HG02571 (cell line): ENCODE measurements around the gene UBLCP1.

Experiments used
- ATAC-seq: cut with Tn5 transposase; IDR thresholded peaks from one replicate; pipeline ENCODE4 v1.9.1; 2021; ENCODE audit warnings: mild to moderate bottlenecking, moderate library complexity; ENCODE audit not compliant: unreplicated experiment

The UBLCP1 gene

DNA sequence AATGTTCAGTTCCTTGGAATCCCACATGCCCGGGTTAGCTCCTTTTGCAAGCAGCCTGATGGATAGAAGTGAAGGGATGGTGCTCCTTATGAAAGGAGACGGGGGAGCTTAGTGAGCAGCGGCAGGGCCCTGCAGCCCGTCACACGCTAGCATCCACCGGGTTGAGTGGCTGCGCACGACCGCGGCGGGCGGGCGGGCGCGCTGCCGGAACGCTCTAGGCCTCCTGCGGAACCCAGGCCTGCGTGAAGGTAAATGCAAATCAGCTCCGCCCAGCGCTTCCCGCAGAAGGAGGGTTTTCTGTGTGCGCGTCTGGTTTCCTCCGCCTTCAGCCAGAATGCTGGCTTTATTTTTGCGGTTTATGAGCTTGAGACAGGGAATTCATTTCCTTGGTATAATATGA is 47.4 kb downstream of the UBLCP1 start:
- ATAC-seq, result no peak

DNA sequence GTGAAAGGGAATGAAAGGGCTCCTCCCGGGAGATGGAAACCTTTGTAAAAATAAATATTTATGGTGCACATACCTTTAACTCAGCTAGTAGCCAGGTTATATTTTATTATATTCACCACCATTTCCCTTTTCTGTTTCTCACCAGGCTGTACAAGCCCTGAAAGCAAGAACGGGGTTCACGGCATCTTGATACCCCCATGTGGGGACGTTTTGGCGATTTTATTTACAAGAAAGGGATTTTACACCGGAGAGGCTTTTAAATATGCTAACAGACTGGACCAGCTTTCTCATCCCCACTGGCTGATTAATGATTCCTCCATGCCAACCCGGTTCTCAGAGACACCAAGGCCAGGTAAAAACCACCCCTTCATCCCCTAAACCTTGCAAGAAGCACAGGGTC is 48.0 kb downstream of the UBLCP1 start:
- ATAC-seq, result no peak

DNA sequence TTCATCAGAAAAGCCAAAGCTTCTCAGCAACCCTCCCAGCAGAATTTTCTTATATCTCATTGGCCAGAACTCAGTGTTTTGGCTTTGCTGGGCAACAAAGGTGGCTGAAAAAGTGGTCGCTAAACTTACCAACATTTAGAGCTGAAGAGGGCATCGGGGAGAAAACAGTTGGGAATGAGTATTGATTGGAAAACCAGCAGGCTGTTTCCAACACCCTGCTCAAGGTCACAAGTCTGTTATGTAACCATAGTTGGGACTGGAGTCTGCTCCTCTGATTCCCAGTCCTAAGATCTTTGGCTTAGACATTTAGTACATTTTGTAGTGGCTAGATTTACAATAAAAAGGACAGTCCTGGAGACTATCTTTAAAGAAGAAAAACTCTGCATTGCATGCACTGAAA is 50.1 kb downstream of the UBLCP1 start:
- no peak for ATAC-seq

DNA sequence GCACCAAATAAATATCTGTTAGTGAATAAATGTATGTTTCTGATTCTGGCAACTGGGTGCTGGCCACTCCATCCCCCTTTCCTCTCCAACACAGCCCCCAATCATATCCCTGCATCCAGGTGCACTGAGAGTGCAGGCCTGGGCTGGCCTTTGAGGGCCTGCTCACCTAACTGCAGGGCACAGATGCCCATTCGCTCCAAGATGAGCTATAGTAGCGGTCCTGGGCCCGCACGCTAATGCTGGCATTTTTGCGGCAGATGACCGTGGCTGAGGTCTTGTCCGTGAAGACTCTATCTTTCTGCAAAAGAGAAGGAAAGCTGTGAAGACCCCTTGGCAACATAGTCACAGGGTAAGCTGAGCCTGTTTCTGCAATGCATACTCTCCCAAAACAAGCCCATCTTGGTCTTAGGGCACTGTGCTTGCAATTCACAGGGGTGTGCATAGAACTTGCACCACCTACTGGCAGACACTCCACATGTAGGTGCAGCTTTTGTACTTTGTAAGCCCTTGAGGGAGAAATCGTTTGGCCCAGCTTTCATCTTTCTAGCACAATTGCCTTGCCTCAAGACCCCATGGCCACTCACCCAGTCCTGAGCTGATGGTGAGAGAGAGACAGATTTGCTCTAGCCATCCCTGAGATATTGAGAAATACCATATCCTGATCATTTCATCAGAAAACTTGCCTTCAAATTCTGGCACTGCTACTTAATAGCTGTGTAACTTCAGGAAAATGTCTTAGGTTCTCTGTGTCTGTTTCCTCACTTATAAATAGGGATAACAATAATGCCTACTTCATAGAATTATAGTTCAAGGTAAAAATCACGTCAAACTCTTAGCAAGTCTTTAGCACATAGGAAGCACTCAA is 53.7 kb downstream of the UBLCP1 start:
- ATAC-seq, result no peak

DNA sequence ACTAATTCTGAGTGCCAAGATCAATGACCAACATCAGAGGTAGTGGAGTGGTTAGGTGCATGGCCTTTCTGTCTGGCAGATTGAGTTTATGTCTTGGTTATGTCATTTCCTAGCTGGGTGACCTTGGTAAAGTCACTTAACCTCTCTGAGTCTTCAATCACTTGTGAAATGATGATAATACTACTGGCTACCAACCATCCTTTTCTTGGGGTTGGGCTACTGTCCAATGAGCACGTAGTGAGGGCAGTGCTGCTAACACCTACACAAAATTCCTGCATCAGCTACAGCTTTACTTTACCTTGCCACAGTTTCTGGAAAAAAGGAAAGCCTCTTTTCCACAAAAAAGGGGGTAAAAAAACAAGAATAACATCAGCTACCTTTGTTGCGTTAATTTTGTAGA is 54.8 kb downstream of the UBLCP1 start:
- no peak for ATAC-seq

DNA sequence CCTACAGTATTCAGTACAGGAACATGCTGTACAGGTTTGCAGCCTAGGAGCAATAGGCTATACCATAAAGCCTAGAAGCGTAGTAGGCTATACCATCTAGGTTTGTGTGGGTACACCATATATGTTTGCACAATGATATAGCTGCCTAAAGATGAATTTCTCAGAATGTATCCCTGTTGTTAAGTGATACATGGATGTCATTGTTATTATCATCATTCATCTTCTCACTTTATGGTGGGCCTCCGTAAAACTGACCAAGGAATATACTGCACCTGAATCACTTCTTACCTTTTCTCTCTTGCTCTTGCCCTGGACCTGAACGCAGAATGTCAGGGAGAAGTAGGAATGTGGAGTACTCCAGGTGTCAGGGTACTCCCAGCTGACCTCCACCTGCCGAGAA is 55.4 kb downstream of the UBLCP1 start:
- ATAC-seq, result no peak

DNA sequence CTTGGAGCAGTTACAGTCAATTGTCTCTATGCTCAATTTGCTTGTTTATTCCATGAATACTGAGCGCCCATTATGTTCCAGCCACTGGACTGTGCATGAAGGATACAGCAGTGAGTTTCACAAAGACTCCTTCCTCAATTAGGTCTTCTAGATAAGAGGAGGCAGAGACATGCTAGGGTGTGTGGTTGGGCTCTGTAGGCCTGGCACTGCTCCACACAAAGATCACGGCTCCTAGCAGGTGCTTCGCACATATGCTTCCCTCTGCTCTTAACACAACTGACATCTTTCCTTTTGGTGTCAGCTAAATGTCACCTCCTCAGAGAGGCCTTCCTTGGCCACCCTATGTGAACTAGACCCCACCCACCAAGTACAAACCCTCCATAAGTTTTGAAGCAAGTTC is 56.3 kb downstream of the UBLCP1 start:
- no peak for ATAC-seq

DNA sequence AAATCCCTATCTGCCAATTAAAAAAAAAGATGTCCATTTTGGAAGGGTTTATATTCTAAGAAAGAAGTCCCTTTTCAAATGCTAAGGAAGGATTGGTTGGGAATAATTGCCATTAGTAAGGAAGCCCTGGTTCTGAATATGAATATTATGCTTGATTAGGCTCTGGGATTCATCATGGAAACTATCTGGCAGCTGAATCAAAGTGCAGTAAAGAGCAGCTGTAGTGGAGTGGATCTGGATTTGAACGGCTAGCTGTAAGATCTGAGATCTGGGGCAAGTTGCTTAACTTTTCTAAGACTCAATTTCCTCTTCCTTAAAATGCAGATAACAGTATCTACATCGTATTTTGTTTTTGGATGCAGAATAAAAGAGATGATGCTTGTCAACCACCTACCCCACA is 56.7 kb downstream of the UBLCP1 start:
- no peak for ATAC-seq

DNA sequence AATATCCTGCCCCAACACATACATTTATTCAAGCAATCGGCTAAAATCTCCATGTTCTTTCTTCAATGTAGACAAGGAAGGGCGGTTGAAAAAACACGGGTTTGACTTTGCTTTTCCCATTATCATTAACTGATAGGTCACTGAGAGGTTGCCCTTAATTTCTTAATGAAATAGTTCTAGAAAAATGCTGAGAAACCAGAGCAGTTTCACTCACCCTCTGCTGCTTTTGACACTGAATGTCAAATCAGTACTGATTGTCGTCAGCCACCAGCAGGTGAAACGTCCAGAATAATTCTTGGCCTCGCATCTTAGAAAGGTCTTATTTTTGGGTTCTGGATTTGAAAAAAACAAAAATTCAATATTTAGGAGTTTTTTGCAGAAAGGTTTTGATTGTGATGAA is 59.1 kb downstream of the UBLCP1 start:
- no peak for ATAC-seq

DNA sequence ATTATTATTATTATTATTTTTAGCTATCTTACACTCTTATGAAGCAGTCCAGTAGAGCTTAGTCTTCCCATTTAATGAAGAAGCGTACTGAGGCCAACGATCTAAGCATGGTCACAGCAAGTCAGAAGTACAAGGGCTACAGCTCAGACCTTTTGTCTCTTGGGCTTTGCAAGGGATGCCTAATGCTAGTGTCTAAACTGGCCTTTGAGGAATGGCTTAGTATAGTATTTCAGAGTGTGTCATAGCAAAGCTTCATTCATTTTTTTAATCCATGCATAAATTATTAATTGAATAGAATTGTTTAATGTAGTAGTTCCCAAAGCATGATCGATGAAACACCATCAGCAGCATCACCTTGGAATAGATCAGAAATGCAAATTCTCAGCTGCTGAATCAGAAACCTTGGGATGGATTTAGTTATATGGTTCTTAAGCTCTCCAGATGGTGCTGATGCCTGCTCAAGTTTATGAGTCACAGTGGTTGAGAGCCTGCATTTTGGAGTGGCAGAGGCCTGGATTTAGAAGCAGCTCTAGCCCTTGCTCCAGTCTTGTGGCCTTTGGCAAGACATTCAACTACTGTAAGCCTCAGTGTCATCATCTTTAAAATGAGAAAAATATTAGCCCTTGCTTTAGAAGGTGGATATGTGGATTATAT is 61.1 kb downstream of the UBLCP1 start:
- ATAC-seq, result no peak

DNA sequence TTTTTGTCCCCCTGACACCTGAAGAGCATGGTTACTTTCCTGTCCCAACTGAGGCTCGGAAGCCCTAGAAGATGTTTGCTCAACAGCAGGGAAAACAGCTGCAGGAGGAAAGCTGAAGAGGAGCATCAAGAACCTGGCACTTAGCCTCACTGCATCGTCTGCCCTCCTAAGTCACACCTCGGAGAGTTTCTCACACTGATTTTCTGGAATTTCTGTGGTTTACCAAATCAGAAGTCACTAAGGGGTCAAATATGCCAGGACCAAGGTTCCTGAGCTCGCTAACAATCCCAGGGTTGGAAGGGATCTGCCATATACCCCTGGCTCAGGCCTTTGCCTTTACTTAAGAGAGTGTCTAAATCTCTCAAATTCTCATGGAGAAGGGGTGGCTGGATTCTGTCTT is 61.9 kb downstream of the UBLCP1 start:
- no peak for ATAC-seq

DNA sequence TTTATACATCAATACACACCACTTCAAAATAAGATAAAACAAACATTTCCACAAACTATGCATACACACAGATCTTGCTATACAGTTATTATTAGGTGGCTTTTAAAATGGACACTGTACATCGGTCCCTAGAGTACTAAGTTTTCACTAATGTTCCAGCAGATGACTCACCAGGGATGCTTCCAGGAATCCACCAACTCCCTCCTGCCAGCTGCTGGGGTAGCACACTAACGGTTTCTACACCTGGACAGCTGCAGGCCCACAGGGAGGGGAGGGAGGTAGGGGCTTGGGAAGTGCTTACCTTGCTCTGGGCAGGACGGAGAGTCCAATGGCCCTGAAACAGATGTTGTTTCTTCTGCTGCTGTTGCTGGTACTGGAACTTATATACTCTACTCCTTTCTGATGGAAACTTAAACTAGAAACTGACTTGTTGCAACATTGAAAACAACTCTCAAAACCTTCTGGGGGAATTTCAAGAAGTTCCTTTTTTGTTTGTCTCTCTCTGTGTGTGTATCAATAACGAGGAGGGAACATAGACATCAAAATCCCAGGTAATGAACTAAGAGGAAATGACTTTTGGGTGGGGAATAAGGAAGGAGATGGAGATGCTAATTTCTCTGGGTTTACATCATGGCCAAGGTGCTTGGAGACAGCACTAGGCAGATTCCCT is 67.2 kb downstream of the UBLCP1 start, which contains the start of gene IL12B:
Gene IL12B, minus strand, starts transcription at position 357 of the 670 bp plus-strand sequence. CDS start 3,705 bp downstream, outside the sequence.
- no peak for ATAC-seq

DNA sequence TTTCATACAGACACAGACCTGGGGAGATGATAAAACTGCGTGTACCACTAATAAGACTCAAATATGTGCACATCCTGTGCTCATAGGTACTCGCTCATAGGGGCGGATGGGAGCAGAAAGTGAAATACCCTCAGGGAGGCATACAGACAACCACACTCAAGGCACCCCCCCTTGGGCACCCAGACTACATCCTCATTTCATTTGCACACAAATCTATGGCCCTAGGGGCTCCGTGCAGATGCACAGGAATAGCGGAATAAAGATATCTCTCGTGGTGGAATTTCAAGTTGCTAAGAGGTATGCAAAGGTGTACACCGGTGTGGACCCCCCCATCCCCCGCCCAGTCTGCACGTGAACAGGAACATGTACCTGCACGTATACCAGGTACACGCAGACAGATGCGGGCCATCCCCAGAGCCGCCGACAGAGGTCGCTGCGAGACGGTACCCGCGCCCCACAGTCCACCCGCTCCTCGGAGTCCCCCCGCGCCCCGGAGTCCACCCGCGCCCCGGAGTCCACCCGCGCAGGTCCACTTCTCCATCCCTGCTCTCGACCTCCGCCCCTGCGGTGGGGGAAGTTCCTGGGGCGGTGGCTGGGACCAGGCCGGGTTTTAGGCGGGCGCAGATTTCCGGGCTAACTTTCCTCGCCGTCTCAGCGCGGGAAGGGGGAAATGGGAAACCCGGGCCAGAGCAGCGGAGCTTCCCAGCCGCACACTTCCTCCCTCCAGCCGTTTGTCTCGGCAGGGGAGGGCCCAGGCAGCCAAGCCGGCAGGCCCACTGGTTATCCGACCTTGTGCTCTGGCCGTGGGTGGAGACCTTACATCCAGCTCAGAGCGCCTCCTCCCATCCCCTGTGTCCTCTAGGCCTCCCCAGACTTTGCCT is 68.2 kb downstream of the UBLCP1 start:
- ATAC-seq, result peak; percentile 64

DNA sequence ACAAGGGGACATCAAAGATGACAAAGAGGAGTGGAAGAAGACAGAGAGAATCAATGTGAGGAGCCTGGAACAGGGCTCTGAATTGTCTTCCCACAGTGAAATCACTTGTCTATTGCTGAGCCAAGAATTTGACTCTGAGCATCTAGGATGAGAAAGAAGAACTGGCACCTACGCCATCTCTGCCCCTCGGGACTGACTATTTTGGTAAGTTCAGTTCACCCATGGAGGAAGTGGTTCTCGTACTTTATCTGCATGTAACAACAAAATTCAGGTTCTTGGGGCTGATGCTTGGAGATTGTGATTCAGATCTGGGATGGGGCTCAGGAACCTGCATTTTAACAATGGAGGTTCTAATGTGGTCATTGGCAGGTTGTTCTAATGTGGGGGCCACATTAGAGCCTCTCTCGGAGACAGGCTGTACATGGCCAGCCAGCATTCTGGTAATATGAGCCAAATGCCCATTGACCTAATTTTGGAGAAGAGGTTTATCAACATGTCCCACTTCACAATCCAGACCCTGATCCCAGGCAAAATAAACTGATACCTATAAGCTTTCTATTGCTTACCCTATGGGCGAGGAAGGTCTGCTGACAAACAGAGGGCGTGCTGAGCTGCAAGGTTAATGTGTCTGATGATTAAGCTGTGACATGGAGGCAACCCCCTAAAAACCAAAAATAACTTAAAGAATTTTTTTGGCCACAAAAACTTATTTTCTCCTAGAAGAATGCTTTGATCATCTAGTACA is 69.9 kb downstream of the UBLCP1 start:
- ATAC-seq, result no peak

DNA sequence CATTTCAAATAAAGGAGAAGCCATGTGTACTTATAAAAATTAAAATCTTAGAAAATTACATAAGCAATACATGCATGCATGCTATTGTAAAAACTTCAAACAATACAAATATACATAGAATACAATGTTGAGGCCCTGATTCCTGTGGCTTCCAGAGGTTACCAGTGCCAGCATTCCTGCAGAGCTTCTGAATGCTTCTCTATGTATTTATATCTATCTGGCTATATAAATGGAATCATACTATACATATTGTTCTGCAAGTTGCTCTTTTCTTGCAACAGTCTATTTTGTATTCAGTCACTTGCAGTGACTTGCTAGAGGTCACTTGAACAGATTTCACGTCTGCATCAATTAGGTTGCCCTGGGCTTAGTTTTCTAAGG is 70.4 kb downstream of the UBLCP1 start:
- ATAC-seq, result no peak
